K562 (cell line): Measurements from ENCODE around the gene SLC37A3. TPM values are rescaled to one million over a fixed set of nuclear protein-coding genes. Genes with fewer than 3 reads are reported as not detected.

Experiments used
- ARID2 ChIP-seq: fragments of 450-650 bp; IDR thresholded peaks from 2 replicates; pipeline ENCODE4 v1.6.1; 2017; ENCODE audit warnings: antibody characterized with exemption, mild to moderate bottlenecking
- ESRRA ChIP-seq: fragments of 450-650 bp; IDR thresholded peaks from 2 replicates; pipeline ENCODE4 v1.6.1; 2014; ENCODE audit warnings: low read depth, mild to moderate bottlenecking, moderate library complexity, borderline replicate concordance
- EZH2 ChIP-seq: IDR thresholded peaks from 2 replicates; pipeline ENCODE4 v1.6.1; 2012; ENCODE audit warnings: low read depth, mild to moderate bottlenecking, inconsistent platforms, low read length, borderline replicate concordance
- GABPB2 ChIP-seq: fragments of 250-450 bp; sonication (Bioruptor Pico); conservative IDR thresholded peaks from 2 replicates; pipeline ENCODE4 v1.5.1; 2021; ENCODE audit warnings: mild to moderate bottlenecking
- KAT7 ChIP-seq: sonication (generic); formaldehyde crosslinking; IDR thresholded peaks from 2 replicates; pipeline ENCODE4 v1.8.0; 2022; ENCODE audit warnings: missing genetic modification reagents, mild to moderate bottlenecking, borderline replicate concordance
- MYBL2 ChIP-seq, 2 experiments: fragments of 450-650 bp in 1 of 2; sonication (generic) in 1 of 2; formaldehyde crosslinking in 1 of 2; IDR thresholded peaks; 2 replicates each; pipeline versions ENCODE4 v1.6.1 to v1.8.1; 2017 to 2022; ENCODE audit warnings: borderline replicate concordance in 1 of 2, inconsistent platforms in 1 of 2, low read depth in 1 of 2, mild to moderate bottlenecking in 1 of 2, missing genetic modification reagents in 1 of 2, moderate library complexity in 1 of 2
- OTX1 ChIP-seq: fragments of 450-650 bp; formaldehyde crosslinking; IDR thresholded peaks from 2 replicates; pipeline ENCODE4 v1.4.0; 2022; ENCODE audit warnings: mild to moderate bottlenecking
- POLR2B ChIP-seq: fragments of 450-650 bp; IDR thresholded peaks from 2 replicates; pipeline ENCODE4 v1.6.1; 2018; ENCODE audit warnings: low read depth; ENCODE audit not compliant: partially characterized antibody
- PRPF4 ChIP-seq: fragments of 200-400 bp; formaldehyde crosslinking; IDR thresholded peaks from one replicate; pipeline ENCODE4 v1.6.1; 2017; ENCODE audit warnings: low read length, low read depth, mild to moderate bottlenecking; ENCODE audit not compliant: insufficient read depth, poor library complexity, severe bottlenecking
- SREBF1 ChIP-seq: fragments of 150-350 bp; IDR thresholded peaks from 2 replicates; pipeline ENCODE4 v1.6.1; 2014; ENCODE audit warnings: antibody characterized with exemption, low read depth, low read length, borderline replicate concordance
- STAT5A ChIP-seq: IDR thresholded peaks from 2 replicates; pipeline ENCODE4 v1.6.1; 2012; ENCODE audit warnings: low read length, inconsistent platforms, borderline replicate concordance
- STAT5B ChIP-seq: fragments of 250-450 bp; sonication (Bioruptor Pico); IDR thresholded peaks from 2 replicates; pipeline ENCODE4 v1.8.0; 2021; ENCODE audit warnings: mild to moderate bottlenecking, inconsistent platforms
- ZNF133 ChIP-seq: fragments of 250-450 bp; sonication (Bioruptor Pico); IDR thresholded peaks from 2 replicates; pipeline ENCODE4 v1.4.0; 2020; ENCODE audit warnings: mild to moderate bottlenecking
- ZNF696 ChIP-seq: fragments of 250-450 bp; sonication (Bioruptor Pico); conservative IDR thresholded peaks from 2 replicates; pipeline ENCODE4 v1.4.0; 2020; ENCODE audit warnings: mild to moderate bottlenecking, moderate library complexity
- polyA plus RNA-seq, 8 experiments: library from polyadenylated mRNA; depleted of rRNA in 4 of 8; stranded (reverse) in 5 of 8; unstranded in 3 of 8; fragments of >200 nt; fragmentation: Nextera tagmentation in 2 of 8; fragmentation: Illumina TruSeq in 1 of 8; extraction: Ambion mirVana in 2 of 8; extraction: Trizol in 1 of 8; gene quantifications; 2 replicates each; pipeline versions ENCODE4 v1.2.1 to v1.2.3, GENCODE V29; 2011 to 2014; ENCODE audit warnings: inconsistent platforms in 1 of 8, missing spikeins in 1 of 8
- total RNA-seq, 7 experiments: library from RNA; depleted of rRNA in 6 of 7; stranded (reverse); fragments of >200 nt in 6 of 7; fragmentation: Illumina TruSeq in 2 of 7; extraction: Trizol in 2 of 7; gene quantifications; 2 replicates each; pipeline versions ENCODE4 v1.2.1 to v1.2.3, GENCODE V29; 2011 to 2021; ENCODE audit warnings: low replicate concordance in 1 of 7
- TF ChIP-seq, protein P1 (sequence below): sonication (generic); formaldehyde crosslinking; IDR thresholded peaks from 2 replicates; pipeline ENCODE4 v1.8.0; 2022; ENCODE audit warnings: missing genetic modification reagents, mild to moderate bottlenecking, moderate library complexity, borderline replicate concordance
- TF ChIP-seq, protein P2 (sequence below): sonication (generic); formaldehyde crosslinking; IDR thresholded peaks from 2 replicates; pipeline ENCODE4 v1.8.0; 2023; ENCODE audit warnings: mild to moderate bottlenecking, missing genetic modification reagents
- TF ChIP-seq, protein P3 (sequence below): fragments of 200-800 bp; sonication (Bioruptor generic); IDR thresholded peaks from 2 replicates; pipeline ENCODE4 v1.6.1; 2016; ENCODE audit warnings: missing genetic modification characterization, missing compliant biosample characterization
- TF ChIP-seq, protein P4 (sequence below): fragments of 250-450 bp; sonication (Bioruptor Pico); IDR thresholded peaks from 2 replicates; pipeline ENCODE4 v1.5.0; 2021

Gene SLC37A3
- total and polyA plus RNA-seq, 9 of the 15 experiments (the other 6 are each of a cell fraction or from before 2014, with no cell fraction given): 11.7 to 59.1 (median 26.8) TPM

DNA sequence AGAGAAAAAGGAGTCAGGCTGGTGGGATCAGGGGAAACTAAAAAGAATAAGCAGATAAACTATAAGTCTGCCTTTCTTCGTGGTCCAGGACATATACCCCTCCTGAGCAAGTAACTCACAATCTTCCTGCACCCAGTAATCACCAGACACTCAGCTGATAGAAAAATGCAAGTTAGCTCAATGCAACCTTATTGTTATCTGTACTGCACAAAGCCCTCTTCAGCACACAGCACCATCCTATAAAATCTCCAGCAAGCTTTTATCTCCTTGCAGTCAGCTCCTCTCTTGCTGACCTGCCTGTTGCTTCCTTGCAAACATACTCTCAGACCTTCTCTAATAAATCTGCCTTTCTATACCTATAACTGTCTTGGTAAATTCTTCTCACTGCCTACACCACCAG is 6.7 kb downstream of the SLC37A3 start (continued):
- TF ChIP-seq, protein P1, sequence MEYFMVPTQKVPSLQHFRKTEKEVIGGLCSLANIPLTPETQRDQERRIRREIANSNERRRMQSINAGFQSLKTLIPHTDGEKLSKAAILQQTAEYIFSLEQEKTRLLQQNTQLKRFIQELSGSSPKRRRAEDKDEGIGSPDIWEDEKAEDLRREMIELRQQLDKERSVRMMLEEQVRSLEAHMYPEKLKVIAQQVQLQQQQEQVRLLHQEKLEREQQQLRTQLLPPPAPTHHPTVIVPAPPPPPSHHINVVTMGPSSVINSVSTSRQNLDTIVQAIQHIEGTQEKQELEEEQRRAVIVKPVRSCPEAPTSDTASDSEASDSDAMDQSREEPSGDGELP (CRISPR knock-in tag): peak; percentile 65
- TF ChIP-seq ZNF133 (no peak), STAT5B (CRISPR knock-in tag) (no peak), ARID2 (no peak), OTX1 (CRISPR knock-in tag) (no peak), STAT5A (peak; percentile 74), MYBL2 (IDR thresholded peaks at IDR 0.05; ENCODE audit: low read depth) (no peak), MYBL2 (CRISPR knock-in tag; IDR thresholded peaks at IDR 0.05; ENCODE audit: borderline replicate concordance) (no peak), KAT7 (CRISPR knock-in tag) (no peak), ZNF696 (CRISPR knock-in tag) (no peak), GABPB2 (CRISPR knock-in tag) (no peak), POLR2B (no peak), SREBF1 (no peak), PRPF4 (no peak), ESRRA (0 out of 2 replicates have a peak, but pooled peaks have one; percentile 10), EZH2 (no peak)
- TF ChIP-seq, protein P2, sequence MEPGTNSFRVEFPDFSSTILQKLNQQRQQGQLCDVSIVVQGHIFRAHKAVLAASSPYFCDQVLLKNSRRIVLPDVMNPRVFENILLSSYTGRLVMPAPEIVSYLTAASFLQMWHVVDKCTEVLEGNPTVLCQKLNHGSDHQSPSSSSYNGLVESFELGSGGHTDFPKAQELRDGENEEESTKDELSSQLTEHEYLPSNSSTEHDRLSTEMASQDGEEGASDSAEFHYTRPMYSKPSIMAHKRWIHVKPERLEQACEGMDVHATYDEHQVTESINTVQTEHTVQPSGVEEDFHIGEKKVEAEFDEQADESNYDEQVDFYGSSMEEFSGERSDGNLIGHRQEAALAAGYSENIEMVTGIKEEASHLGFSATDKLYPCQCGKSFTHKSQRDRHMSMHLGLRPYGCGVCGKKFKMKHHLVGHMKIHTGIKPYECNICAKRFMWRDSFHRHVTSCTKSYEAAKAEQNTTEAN (CRISPR knock-in tag): no peak
- TF ChIP-seq, protein P3, sequence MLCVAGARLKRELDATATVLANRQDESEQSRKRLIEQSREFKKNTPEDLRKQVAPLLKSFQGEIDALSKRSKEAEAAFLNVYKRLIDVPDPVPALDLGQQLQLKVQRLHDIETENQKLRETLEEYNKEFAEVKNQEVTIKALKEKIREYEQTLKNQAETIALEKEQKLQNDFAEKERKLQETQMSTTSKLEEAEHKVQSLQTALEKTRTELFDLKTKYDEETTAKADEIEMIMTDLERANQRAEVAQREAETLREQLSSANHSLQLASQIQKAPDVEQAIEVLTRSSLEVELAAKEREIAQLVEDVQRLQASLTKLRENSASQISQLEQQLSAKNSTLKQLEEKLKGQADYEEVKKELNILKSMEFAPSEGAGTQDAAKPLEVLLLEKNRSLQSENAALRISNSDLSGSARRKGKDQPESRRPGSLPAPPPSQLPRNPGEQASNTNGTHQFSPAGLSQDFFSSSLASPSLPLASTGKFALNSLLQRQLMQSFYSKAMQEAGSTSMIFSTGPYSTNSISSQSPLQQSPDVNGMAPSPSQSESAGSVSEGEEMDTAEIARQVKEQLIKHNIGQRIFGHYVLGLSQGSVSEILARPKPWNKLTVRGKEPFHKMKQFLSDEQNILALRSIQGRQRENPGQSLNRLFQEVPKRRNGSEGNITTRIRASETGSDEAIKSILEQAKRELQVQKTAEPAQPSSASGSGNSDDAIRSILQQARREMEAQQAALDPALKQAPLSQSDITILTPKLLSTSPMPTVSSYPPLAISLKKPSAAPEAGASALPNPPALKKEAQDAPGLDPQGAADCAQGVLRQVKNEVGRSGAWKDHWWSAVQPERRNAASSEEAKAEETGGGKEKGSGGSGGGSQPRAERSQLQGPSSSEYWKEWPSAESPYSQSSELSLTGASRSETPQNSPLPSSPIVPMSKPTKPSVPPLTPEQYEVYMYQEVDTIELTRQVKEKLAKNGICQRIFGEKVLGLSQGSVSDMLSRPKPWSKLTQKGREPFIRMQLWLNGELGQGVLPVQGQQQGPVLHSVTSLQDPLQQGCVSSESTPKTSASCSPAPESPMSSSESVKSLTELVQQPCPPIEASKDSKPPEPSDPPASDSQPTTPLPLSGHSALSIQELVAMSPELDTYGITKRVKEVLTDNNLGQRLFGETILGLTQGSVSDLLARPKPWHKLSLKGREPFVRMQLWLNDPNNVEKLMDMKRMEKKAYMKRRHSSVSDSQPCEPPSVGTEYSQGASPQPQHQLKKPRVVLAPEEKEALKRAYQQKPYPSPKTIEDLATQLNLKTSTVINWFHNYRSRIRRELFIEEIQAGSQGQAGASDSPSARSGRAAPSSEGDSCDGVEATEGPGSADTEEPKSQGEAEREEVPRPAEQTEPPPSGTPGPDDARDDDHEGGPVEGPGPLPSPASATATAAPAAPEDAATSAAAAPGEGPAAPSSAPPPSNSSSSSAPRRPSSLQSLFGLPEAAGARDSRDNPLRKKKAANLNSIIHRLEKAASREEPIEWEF (CRISPR knock-in tag): no peak
- TF ChIP-seq, protein P4, sequence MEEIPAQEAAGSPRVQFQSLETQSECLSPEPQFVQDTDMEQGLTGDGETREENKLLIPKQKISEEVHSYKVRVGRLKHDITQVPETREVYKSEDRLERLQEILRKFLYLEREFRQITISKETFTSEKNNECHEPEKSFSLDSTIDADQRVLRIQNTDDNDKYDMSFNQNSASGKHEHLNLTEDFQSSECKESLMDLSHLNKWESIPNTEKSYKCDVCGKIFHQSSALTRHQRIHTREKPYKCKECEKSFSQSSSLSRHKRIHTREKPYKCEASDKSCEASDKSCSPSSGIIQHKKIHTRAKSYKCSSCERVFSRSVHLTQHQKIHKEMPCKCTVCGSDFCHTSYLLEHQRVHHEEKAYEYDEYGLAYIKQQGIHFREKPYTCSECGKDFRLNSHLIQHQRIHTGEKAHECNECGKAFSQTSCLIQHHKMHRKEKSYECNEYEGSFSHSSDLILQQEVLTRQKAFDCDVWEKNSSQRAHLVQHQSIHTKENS: no peak
